ENCODE results near the gene BACH1.

BACH1 gene

GRCh38 chr21:29295066-29295650 lies 3.6 kb upstream of the BACH1 start:
- no peak for TF ChIP-seq CTCF (IDR thresholded peaks at IDR 0.05; ENCODE audit: borderline replicate concordance, insufficient read depth, low read depth, low read length)
- H3K4me3 ChIP-seq (ENCODE audit: low read depth, low read length): no peak overlapping the region

- no peak for TF ChIP-seq CTCF (IDR thresholded peaks at IDR 0.05; ENCODE audit: borderline replicate concordance, insufficient read depth, low read depth, low read length)
- H3K4me3 ChIP-seq (ENCODE audit: low read depth, low read length): no peak overlapping the region
Measured at GRCh38 chr21:29296446-29296845, 2.3 kb upstream of the BACH1 start.

GRCh38 chr21:29297483-29298347 lies 1.0 kb upstream of the BACH1 start:
- no peak for TF ChIP-seq CTCF (IDR thresholded peaks at IDR 0.05; ENCODE audit: borderline replicate concordance, insufficient read depth, low read depth, low read length)
- H3K4me3 ChIP-seq (ENCODE audit: low read depth, low read length): peak overlapping the region; percentile 61

- TF ChIP-seq CTCF (IDR thresholded peaks at IDR 0.05; ENCODE audit: borderline replicate concordance, insufficient read depth, low read depth, low read length): no peak
- peak overlapping the region; percentile 61 for H3K4me3 ChIP-seq (ENCODE audit: low read depth, low read length)
Measured at GRCh38 chr21:29299046-29299915, 559 bp downstream of the BACH1 start.

GRCh38 chr21:29299916-29300806 lies 1.4 kb downstream of the BACH1 start:
- peak overlapping the region; percentile 61 for H3K4me3 ChIP-seq (ENCODE audit: low read depth, low read length)
- no peak for TF ChIP-seq CTCF (IDR thresholded peaks at IDR 0.05; ENCODE audit: borderline replicate concordance, insufficient read depth, low read depth, low read length)

- peak overlapping the region; percentile 61 for H3K4me3 ChIP-seq (ENCODE audit: low read depth, low read length)
- no peak for TF ChIP-seq CTCF (IDR thresholded peaks at IDR 0.05; ENCODE audit: borderline replicate concordance, insufficient read depth, low read depth, low read length)
Measured at GRCh38 chr21:29300807-29301138, 2.1 kb downstream of the BACH1 start.

Measured in GM12875 (cell line).